ENCODE results near the gene CSMD2.

- no peak for TF ChIP-seq CTCF (conservative IDR thresholded peaks at IDR 0.05; ENCODE audit: low read depth, low read length)
- no peak for TF ChIP-seq EZH2 (IDR thresholded peaks at IDR 0.05; ENCODE audit: borderline replicate concordance, low read depth, low read length, poor library complexity, severe bottlenecking)
Measured at GRCh38 chr1:33886496-33886895, 278.5 kb downstream of the CSMD2 start.
